Stimulated activated CD4-positive, alpha-beta T cell treated with anti-CD3 and anti-CD28 coated beads, Interleukin-1b, Interleukin-23, amount 100 ng/mL, for 48 hours (primary cell): ENCODE results near the gene MAMDC2.

Experiments used
- DNase-seq: peaks from one replicate; pipeline ENCODE4 v3.0.0-alpha.2; 2020

MAMDC2 gene

DNA sequence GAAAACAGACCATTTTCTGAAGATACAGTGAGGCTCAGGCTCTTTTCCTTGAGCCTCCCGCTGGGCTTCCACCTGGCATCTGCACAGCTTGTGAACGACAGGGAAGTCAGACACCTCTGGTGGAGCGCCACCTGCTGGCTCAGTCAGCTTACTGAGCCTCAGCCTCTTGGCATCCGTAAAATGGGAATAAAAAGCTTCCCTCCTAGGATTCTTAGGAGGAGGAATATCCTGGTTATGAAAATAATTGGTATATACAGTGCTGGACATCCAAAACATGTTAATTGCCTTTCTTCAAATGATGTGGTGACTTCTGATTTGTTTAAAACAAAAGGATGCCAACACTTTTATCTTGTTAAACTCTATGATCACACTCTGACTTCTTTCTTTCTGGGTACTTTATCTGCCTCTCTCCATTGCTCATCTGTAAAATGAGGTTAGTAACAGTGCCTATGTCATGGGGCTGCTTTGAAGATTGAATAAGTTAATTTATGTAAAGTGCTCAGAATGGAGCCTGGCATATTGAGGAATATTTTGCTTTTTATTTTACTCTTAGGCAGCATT is 67.5 kb downstream of the MAMDC2 start:
- peak; percentile 51 for DNase-seq

DNA sequence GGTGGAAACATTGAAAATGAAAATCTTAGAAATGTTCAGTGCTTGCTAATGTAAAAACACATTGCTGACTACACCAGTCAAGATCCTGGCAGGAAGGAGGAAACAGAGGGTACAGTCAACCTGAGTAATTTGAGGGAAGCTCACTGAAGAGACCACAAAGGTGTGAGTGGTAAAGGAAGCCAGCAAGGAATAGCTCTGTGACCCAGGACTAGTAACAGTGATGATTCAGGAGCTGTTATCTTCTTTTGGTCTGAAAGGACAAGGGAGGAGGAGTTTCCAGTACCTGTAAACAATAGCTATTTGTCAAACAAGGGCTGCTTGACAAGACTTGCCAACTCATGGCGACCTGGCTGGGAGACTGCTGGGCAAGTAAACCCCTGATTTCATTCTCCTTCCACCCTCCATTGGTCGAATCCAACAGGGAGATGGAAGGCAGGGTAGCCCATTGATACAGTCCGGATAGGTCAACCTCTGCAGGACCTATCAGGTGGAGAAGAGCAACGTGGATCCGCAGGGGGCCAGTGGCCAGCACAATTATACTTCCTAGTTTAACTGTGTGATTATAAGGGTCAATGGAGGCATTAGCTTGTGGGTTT is 68.1 kb downstream of the MAMDC2 start:
- no peak for DNase-seq

DNA sequence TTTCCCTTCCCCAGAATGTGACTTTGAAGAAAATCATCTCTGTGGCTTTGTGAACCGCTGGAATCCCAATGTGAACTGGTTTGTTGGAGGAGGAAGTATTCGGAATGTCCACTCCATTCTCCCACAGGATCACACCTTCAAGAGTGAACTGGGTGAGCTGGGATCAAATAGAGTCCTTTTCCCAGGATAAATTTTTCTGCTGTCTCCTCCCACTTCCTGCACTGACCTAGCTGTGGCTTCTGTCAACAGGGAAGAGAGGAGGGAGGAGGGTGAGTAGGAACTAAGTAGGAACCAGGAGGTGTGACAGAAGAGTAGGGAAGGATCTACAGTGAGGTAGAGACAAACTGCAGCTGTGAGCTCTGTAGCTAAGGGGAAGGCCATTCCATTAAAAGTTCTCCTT is 69.3 kb downstream of the MAMDC2 start:
- DNase-seq, result no peak

DNA sequence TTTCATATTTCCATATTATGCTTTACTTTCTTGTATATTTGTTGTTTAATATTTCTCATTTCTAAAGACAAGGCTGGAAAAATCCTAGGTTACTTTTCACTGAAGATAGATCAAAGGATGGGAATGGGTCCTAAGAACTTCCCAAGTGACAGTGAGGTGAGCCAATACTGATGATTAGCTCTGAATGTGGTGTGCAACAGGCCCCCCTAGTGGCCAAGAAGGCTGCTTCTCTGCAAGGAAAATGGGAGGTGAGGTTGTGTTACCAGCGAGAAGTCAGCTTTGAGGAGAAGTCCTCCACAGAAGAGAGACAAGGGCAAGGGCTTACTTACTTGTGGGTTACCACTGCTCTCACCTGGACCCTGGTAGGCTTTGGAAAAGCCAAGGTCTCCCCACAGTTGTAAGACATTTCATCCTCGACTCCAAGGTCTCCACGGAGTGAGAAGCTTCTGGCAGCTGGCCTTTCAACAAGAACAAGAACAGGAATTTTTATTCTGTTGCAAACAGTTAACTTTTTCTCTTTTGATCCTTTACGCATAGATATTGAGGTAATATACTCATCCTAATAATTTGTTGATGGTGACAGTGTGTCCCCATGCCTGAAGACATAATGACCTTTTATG is 69.9 kb downstream of the MAMDC2 start:
- no peak for DNase-seq

DNA sequence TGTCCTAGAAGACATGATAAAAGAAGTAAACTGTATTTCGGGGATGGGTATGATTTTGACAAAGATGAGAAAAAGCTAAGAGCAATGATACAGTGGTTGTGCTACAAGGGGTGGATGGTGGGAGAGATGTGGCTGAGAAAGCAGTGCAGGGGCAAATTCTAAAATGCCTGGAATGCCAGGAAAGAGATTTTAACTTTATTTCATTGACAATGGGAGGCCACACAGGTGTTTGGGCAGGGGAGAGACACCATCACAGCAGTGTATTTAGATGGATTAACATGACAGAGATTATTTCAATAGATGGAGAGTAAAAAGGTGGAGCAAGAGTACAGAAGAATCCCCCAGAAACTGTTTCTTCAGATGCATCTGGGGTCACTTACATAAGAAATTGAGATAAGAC is 71.2 kb downstream of the MAMDC2 start:
- no peak for DNase-seq

DNA sequence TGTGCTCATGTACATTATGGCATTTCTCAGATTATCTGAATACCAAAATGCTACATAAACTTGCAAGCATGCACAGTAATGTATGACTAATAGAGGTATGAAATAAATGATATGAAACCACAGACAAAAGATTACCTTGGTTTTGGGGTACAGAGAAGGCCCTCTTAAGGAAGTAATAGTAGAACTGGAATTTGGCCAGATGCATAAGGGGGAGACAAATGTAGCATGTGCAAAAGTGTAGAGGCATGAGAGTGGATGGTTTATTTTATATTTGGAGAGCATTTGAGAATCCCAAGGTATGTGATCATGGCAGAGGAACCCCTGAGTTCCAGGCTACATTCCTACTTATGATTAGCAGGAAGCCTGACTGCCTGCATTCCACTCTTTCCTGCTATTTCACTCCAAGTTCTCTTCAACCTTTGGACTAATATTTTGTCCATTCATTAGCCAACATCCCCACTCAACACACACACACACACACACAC is 74.2 kb downstream of the MAMDC2 start:
- DNase-seq, result no peak

DNA sequence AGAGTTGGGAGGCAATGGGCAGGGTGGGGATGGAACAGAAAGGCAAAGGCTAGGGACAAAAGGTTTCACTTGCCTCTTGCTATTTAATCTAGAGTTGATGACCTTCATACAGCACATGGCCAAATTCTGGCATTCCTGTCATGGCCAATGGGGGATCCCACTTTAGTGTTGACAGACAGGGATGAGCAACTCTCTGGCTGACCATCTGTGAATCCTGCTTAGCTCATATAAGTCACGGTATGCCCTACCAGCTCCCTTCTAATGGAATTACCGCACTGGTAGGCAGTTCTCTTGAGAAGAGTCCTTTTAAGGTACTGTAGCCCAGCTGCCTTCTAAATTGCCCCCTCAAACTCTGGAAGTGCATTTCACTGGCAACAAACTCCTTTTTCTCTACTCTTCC is 76.1 kb downstream of the MAMDC2 start:
- no peak for DNase-seq

DNA sequence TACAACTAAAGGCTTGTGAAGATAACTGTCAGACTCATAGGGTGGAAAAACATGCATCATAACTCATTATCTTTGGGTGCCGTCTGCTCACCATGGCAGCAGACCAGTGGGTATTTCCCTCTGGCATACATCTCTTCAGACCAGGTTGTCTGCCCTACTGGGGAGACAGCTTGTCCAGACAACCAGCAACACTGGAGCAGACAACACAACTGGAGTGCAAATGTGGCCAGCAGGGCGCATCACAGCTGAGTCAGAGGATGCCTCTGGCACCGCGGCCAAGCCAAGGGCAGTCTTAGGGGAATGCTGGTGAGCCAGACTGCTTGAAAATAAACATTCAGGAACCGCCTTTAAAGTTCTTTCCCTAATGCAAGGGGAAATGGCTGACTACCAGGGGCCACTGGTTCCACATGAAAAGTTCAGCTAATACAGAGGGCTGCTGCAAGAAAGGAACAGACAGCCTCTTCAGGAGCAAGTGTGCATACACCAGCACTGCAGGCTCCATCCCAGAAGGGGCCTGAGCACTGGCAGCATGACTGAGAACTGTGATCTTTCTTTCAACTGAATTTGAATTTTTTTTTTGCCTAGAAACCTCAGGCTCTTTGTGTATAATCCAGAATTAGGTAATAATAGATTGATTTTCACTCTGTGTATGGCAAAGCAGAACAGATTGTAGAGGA is 77.3 kb downstream of the MAMDC2 start:
- peak; percentile 19 for DNase-seq

DNA sequence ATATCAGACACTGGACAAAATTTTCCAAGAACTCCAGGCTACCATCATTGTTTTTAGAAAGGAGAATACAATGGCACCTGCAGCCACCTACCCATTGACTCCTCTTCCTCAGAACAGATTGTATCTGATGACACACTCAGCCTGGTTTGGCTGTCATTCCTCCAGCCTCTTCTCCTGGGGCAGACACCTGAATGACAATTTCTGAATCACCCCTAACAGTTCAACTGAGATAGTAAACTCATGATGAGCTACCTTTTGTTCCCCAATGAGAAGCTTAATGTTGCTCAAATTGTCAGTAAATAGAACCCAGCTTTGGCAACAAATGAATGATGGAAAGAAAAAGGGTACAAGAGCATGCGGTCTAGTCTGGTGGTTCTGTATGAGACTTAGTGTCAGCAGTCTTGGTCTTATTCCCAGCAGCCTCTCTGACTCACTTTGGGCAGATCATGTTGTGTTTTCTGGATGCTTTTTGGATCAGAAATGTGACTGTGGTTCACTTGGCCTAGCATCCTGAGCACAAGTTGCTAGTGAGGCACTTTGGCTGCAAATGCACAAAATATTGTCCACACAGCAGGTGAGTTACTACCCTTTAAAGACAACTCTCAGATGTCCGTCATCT is 78.3 kb downstream of the MAMDC2 start:
- peak; percentile 19 for DNase-seq

DNA sequence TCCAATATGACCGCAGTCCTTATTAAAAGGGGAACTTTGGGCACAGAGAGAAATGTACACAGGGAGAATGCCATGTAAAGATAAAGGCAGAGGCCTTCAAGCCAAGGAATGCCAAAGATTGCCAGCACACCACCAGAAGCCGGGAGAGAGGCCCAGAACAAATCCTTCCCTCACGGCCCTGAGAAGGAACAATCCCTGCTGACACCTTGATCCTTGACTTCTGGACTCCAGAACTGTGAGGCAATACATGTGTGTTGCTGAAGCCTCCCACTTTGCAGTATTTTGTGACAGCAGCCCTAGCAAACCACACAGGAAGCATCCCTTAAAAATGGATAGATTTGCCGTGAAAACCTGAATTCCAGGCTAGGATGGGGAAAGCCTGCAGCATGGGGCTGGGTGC is 80.0 kb downstream of the MAMDC2 start:
- no peak for DNase-seq

DNA sequence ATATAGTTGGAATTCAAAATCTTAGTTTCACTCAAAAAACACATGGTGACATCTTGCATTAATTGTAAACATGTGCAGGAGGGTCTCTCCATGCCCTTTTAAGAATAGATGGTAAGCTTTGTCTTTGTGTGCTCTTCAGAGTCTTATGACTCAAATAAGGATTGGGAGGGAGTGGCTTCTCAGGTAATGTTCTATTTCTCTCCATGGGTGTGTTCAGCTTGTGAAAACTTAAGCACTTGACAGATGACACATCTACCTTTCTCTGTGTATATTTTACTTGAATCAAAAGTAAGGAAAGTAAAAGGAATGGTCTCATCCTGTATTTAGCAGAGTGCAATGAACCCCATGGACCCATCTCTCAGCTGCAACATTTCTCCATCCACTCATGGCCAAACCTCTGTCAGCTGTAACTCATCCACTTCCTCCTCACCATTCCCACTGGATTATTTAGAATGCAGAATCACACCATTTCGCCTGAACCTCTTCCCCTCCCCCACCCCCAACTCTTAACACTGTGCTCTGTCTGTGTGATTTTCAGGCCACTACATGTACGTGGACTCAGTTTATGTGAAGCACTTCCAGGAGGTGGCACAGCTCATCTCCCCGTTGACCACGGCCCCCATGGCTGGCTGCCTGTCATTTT is 82.1 kb downstream of the MAMDC2 start:
- no peak for DNase-seq

DNA sequence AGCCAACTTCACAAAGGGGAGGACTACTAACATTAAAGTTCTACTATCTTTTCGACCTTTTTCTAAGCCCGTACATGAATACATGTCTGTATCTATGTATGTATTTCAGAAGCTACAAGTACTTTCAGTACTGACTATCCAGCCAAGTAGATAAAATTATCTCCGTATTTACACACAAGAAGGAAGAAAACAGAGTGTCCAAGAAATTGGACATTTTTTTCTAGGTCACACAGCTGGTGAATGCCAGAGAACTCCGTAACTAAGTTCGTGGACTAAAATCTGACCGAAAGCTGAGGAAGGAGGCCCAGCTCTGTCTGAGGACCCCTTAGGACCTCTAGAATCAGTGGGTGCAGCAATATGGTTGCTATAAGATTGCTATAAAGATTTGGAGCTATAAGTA is 83.4 kb downstream of the MAMDC2 start:
- DNase-seq, result no peak

DNA sequence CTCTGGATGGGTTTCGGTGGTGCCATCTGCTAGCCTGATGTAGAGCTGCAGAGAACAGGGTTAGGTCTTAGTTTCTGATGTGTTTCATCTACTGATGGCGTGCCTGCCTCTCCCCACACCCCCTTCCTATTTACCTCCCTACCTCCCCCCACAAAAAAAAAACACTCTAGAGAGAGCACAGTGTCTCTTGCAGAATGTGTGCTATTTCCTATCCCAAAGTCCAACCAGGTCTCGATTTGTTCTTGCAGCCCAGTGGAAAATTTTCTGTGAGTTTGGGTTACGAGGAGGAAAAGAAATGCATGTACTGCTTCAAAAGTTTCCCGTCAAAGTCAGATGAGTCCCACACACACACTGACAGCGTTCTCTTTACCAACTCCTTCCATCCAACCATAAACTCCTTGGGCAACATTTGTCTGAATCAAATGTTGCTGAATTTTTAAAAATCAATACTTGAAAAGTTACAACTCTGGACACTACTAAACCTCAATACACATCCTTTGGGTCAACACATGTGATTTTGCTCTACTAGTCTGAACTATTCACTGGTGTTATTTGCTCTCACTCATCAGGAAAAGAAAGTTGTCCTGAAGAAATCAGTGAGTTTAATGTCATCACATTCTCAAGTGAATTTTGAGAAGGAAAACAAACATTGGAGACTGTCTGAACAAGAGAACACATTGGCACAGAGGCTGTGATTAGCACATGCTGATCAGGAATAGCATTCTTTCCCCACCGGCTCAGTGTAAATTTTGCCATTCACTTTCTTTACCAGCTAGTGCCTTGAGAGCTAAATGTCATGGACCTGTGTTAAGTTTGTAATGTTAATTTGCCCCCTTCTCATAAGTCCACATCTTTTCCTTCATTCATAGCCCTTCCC is 84.1 kb downstream of the MAMDC2 start:
- DNase-seq, result no peak

DNA sequence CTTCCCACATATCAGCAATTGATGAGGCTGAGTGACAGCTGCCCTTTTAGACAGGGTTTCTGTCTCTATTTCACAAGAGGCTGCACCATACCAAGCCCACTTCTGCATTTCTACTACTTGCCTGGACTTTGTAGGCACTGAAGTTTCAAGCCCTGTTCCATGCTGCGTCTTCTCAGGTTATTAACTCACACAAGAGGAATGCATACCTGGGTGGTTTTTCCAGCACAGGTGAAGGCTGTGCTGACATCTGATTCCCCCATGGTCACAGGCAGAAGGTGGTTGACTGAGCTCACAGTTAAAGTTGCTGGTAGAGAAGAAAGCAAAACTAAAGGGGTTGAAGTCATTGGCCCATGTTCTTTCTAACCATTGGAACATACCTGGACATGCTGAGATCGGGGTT is 86.6 kb downstream of the MAMDC2 start:
- no peak for DNase-seq

DNA sequence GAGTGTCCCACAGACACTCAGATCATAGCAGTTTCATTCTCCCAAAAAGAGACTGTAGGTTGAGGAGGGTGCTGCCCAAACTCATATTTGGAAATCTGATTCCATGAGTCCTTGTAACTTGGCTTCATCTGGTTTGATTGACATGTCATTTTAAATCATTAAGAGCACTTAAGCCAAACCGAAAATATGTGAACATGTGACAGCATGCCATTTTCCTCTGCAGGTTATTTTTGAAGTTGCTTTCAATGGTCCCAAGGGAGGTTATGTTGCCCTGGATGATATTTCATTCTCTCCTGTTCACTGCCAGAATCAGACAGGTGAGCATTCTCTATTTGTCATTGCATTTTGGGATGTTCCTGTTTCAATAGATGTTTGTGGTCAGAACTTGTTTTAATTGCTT is 87.6 kb downstream of the MAMDC2 start:
- no peak for DNase-seq

DNA sequence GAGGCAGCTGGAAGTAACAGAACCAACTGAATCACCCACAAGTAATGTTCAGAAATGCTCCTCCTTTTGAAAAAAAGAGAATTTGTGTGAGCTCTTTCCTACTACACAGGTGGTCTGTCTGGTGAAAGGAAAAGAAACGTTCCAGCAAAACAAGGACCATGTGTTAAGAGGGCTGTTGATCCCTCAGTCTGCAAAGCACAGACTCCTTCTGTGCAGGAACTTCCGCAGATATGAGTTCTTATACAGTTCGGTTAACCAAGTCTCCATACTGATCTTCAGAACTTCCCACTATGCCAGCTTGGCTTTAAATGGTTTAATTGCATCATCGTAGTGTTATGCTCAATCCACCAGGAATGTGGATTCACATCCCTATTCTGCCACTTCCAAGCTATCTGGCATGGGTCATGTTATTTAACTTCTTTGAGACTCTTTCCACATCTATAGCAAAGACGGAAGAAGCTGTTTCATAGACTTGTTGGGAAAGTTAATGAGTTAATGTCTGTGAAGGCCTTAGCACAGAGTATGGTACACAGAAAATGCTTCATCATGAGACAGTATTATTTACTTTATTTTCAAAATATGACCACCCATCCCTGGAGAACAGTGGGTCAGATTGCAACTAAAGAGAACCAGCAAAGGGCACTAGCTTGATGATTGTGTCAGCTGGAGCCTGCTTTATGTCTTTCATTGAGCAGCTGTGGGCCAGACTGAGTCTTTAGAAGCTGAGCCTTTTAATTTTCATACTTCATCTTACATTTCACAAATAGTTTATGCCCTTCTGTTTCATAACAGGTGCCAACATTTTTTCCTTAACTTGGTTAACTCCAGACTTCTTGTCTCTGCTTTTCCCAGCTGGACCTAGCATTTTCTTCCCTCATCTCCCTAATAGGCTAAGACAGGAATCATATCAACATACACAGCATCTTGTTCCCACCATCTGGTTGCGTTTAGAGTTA is 89.9 kb downstream of the MAMDC2 start:
- DNase-seq, result no peak

DNA sequence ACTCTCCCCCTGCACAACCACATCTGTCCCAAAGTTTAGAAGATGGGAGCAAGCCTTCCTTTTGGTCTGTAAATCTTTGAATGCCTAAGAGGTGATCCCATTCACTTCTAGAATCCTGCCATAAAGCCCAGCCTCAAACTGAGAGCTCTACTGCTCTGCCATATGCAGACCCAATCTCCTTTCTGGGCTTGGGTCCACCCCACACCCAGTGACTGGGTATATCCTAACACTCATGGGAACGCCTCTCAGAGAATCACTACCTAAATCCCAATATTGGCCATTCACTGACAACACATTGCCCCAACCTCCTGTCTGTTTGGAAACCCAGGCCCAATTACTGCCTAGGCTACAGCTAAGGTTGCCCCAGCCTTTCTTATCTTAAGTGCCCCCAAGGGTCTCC is 90.7 kb downstream of the MAMDC2 start:
- no peak for DNase-seq

DNA sequence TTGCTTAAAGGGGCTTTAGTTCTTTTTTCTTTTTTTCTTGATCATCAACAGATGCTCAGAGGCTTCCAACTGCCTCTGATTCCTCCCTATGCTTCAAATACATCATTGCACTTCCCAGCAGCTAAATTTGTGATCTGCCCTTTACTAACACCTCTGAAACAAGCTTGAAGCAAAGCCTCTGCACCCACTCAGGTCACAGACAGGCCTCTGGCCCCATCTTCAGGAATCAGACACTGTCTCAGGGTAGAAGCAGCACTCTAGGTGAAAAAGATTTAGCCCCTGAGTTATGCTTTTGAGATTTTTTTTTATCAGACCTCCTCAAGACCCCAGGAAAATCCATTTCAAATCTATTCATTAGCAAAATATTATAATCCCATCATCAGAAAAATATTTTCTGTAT is 91.5 kb downstream of the MAMDC2 start:
- DNase-seq, result no peak

DNA sequence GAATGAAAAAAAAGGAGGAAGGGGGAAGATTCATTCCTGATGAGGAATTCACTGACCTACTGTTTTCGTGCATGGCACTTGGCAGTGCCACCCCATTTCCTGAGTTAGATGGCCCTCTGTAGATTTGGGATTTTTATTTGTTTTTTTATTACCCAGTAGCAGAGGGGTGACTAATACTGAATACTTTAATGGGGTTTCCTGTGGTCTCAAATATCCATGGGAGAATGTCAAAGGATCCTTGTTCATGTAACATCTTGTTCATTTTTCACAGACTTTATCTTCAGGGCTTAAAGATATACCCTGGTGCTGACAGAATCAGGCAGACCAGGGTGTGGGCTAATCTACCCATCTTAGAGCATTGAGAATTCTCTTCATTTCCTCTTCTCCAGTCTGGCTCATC is 93.0 kb downstream of the MAMDC2 start:
- no peak for DNase-seq

DNA sequence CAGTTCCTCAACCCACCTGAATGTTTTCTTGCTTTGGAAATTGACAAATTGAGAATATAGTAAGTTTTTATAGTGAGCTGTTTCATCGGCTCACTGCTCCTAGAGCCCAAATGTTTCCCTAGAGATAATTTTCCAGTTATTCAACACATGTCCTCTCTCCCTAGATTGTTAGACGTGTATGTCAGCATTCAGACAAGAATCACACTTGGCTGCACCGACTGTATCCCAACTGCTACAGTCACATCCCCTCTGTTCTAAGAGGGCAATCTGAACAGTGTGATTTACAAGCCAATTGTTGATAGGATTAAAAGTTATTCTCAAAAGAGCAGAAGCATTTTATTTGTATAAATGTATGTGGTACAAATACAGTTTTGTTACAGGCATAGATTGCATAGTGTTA is 93.9 kb downstream of the MAMDC2 start:
- no peak for DNase-seq

DNA sequence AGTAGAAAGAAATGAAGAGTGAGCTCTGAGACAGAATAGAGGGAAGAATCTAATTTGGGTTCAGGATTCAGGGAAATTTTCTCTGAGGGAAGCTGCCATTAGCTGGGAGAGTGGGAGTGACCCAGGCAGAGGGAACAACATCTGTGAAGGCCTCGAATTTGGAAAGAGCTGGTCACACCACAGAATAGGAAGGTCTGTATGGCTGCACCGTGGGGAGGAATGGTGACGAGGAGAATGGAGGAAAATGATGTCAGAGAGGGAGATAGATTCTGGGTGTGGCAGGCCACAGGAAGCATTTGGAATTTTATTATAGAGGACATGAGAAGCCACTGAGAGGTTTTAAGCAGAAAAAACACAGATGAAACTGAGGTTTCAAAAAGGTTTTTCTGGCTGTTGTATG is 98.5 kb downstream of the MAMDC2 start:
- no peak for DNase-seq
